Measurements from ENCODE around the gene NUTF2.

The NUTF2 gene

DNA sequence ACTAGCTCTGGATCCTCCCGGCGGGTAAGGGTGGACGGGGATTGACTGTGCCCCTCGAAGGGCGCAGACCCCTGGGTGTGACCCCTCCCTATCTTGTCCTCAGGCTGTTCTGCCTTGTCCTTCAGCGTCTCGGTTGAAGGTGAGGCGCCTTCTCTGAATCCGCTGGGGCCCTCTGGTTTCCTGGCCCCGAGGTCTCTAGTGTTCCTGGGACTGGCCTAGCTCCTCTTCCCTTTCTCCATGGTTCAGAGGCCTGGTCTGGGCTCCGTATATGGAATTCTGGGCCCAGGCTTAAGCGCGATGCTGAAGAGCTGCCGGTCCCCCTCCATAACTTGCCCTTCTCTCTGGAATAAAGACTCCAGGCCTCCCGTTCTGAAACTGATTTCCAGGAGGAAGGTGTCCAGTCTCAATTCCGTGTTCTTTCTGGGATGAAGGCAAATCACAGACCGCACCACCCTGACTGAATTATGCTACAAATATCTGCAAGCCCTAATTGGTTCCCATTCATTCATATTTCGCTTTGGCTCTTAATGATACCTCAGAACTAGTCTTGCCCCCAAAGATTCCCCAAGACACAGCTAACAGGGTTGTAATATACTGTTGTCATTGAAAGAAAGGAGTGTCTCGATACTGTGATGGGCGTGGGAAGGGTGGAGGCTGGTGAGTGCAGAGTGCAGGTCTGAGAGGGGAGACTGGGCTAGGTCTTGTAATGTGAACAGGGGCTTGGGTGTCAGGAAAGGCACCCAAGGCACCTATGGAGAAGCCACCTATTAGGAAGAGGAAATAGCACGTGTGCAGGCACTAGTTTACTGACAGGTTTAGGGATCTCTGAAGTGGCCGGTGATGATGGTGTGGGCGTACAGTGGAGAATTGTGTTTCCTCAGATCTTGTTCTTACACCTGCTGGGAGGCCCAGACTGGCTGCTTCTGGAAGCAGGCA lies 27.0 kb downstream of the NUTF2 start:
- H3K9me3 ChIP-seq: no peaks in the 10 kb centered on the region
- H3K27ac ChIP-seq: peak overlapping the region; percentile 90 to 94
- peaks cover 36 to 60% (median 56%) of the 10 kb centered on the region in 3 donors for H3K36me3 ChIP-seq
- DNase-seq: no peak
- TF ChIP-seq, protein P1, sequence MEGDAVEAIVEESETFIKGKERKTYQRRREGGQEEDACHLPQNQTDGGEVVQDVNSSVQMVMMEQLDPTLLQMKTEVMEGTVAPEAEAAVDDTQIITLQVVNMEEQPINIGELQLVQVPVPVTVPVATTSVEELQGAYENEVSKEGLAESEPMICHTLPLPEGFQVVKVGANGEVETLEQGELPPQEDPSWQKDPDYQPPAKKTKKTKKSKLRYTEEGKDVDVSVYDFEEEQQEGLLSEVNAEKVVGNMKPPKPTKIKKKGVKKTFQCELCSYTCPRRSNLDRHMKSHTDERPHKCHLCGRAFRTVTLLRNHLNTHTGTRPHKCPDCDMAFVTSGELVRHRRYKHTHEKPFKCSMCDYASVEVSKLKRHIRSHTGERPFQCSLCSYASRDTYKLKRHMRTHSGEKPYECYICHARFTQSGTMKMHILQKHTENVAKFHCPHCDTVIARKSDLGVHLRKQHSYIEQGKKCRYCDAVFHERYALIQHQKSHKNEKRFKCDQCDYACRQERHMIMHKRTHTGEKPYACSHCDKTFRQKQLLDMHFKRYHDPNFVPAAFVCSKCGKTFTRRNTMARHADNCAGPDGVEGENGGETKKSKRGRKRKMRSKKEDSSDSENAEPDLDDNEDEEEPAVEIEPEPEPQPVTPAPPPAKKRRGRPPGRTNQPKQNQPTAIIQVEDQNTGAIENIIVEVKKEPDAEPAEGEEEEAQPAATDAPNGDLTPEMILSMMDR (IDR thresholded peaks at IDR 0.05): no peak
- H3K4me3 ChIP-seq: peak overlapping the region; percentile 96 to 99
- H3K4me1 ChIP-seq: peaks cover 0 to 39% (median 28%) of the 10 kb centered on the region in 4 donors
- intact Hi-C loops (cut with DNase I; ENCODE audit: low total_unique reads): no loop called here
- no peaks in the 10 kb centered on the region for H3K27me3 ChIP-seq

DNA sequence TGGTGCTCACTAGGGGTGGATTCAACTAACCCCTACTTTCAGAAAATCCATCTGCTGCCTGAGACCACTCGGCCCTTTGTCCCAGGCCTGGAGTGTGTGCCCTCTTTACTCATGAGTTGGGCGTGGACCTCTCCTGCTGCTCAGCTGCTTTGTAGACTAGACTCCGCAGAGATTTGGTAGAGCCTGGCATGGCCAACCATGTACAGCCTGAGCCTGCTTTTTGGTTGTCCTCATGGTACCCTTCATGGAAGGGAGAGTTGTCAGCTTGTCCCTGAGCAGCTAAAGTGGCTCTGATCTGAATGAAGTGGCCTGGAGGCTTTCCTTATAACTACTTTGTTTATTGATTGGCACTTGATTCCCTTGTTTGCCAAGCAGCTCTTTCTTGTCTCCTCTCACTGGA lies 27.6 kb downstream of the NUTF2 start:
- intact Hi-C loops (cut with DNase I; ENCODE audit: low total_unique reads): no loop called here
- H3K27me3 ChIP-seq: no peaks in the 10 kb centered on the region
- H3K4me3 ChIP-seq: peak overlapping the region; percentile 96 to 99
- TF ChIP-seq, protein P1 (IDR thresholded peaks at IDR 0.05): no peak
- H3K36me3 ChIP-seq: peaks cover 40 to 61% (median 56%) of the 10 kb centered on the region in 3 donors
- H3K9me3 ChIP-seq: no peaks in the 10 kb centered on the region
- peaks cover 0 to 39% (median 28%) of the 10 kb centered on the region in 4 donors for H3K4me1 ChIP-seq
- no peak for DNase-seq
- peak overlapping the region in 1 of 2 donors; percentile 90 for H3K27ac ChIP-seq

DNA sequence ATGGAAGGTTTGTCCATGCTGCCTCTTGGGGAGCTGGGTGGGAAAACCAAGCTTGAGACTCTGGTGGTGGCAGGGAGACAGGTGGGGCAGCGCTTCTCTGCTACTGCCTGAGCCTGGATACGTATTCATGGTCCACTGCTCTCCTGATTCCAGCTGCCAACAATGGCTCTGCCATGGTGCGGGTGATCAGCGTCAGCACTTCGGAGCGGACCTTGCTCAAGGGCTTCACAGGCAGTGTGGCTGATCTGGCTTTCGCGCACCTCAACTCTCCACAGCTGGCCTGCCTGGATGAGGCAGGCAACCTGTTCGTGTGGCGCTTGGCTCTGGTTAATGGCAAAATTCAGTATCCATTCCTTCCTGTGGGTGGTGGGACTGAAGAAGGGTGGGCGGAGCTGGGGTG lies 30.3 kb downstream of the NUTF2 start:
- no peaks in the 10 kb centered on the region for H3K9me3 ChIP-seq
- H3K4me1 ChIP-seq: peaks cover 0 to 39% (median 28%) of the 10 kb centered on the region in 4 donors
- no peak overlapping the region for H3K4me3 ChIP-seq
- TF ChIP-seq, protein P1 (IDR thresholded peaks at IDR 0.05): no peak
- peaks cover 58 to 65% (median 64%) of the 10 kb centered on the region in 3 donors for H3K36me3 ChIP-seq
- intact Hi-C loops (cut with DNase I; ENCODE audit: low total_unique reads): no loop called here
- no peak overlapping the region for H3K27ac ChIP-seq
- H3K27me3 ChIP-seq: no peaks in the 10 kb centered on the region
- no peak for DNase-seq

DNA sequence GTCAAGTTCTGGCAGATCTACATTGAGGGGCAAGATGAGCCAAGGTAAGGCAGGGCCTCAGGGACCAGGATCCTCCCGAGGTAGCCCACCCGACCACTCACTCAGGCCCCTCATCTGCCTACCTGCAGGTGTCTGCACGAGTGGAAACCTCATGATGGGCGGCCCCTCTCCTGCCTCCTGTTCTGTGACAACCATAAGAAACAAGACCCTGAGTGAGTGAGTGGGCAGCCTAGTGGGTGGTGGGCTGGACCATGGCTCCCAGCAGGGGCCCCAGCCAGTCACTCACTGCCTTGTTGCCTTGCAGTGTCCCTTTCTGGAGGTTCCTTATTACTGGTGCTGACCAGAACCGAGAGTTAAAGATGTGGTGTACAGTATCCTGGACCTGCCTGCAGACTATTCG lies 31.5 kb downstream of the NUTF2 start:
- intact Hi-C loops (cut with DNase I; ENCODE audit: low total_unique reads): no loop called here
- H3K9me3 ChIP-seq: no peaks in the 10 kb centered on the region
- no peak for DNase-seq
- H3K4me1 ChIP-seq: peaks cover 0 to 33% (median 23%) of the 10 kb centered on the region in 4 donors
- no peaks in the 10 kb centered on the region for H3K27me3 ChIP-seq
- no peak overlapping the region for H3K4me3 ChIP-seq
- H3K27ac ChIP-seq: no peak overlapping the region
- TF ChIP-seq, protein P1 (IDR thresholded peaks at IDR 0.05): no peak
- H3K36me3 ChIP-seq: peaks cover 70 to 77% (median 75%) of the 10 kb centered on the region in 3 donors

DNA sequence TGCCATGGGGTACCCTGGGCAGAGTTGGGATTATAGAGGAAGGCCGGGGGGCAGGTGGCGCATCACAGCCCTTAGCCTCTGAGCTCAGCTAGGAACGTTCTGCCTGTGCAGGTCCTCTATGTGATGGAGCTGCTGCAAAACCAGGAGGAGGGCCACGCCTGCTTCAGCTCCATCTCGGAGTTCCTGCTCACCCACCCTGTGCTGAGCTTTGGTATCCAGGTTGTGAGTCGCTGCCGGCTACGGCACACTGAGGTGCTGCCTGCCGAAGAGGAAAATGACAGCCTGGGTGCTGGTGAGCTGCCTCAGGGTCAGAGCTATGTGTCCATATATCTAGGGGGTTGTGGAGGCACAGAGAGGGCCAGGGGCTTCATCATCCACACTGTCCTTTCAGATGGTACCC lies 32.1 kb downstream of the NUTF2 start:
- TF ChIP-seq, protein P1 (IDR thresholded peaks at IDR 0.05): no peak
- no peak for DNase-seq
- Histone ChIP-seq H3K27ac (no peak overlapping the region), H3K4me1 (peaks cover 0 to 35% (median 20%) of the 10 kb centered on the region in 4 donors), H3K9me3 (no peaks in the 10 kb centered on the region), H3K36me3 (peaks cover 74 to 82% (median 81%) of the 10 kb centered on the region in 3 donors), H3K4me3 (no peak overlapping the region), H3K27me3 (no peaks in the 10 kb centered on the region)
- intact Hi-C loops (cut with DNase I; ENCODE audit: low total_unique reads): no loop called here
